HepG2 (cell line): ENCODE results near the gene ZDHHC14. TPM values are rescaled to one million over a fixed set of nuclear protein-coding genes. Genes with fewer than 3 reads are reported as not detected.

Experiments
- ELF1 ChIP-seq: sonication (generic); formaldehyde crosslinking; IDR thresholded peaks from 2 replicates; pipeline ENCODE4 v1.4.0; 2020; ENCODE audit warnings: missing genetic modification reagents
- FOXP1 ChIP-seq, 2 experiments: fragments of 450-650 bp in 1 of 2; IDR thresholded peaks; 2 replicates each; pipeline ENCODE4 v1.6.1; 2017 to 2018; ENCODE audit warnings: antibody characterized with exemption in 1 of 2
- GFI1 ChIP-seq: sonication (generic); formaldehyde crosslinking; IDR thresholded peaks from 2 replicates; pipeline ENCODE4 v1.5.0; 2020; ENCODE audit warnings: missing genetic modification reagents, mild to moderate bottlenecking, borderline replicate concordance
- HES4 ChIP-seq: sonication (generic); formaldehyde crosslinking; IDR thresholded peaks from 2 replicates; pipeline ENCODE4 v1.9.0; 2021; ENCODE audit warnings: mild to moderate bottlenecking, missing genetic modification reagents, borderline replicate concordance
- HOXD1 ChIP-seq: sonication (generic); formaldehyde crosslinking; IDR thresholded peaks from 2 replicates; pipeline ENCODE4 v1.5.0; 2020; ENCODE audit warnings: missing genetic modification reagents
- KAT7 ChIP-seq: IDR thresholded peaks from 2 replicates; pipeline ENCODE4 v1.6.1; 2018; ENCODE audit warnings: borderline replicate concordance, missing compliant biosample characterization
- MXI1 ChIP-seq: IDR thresholded peaks from 3 replicates; pipeline ENCODE4 v1.6.1; 2012; ENCODE audit warnings: low read depth, low read length, inconsistent platforms, borderline replicate concordance
- NR2F2 ChIP-seq: IDR thresholded peaks from 2 replicates; pipeline ENCODE4 v1.6.1; 2012; ENCODE audit warnings: low read depth, inconsistent platforms, borderline replicate concordance
- NR2F6 ChIP-seq, 2 experiments: IDR thresholded peaks; 2 replicates each; pipeline ENCODE4 v1.6.1; 2016; ENCODE audit warnings: antibody characterized with exemption in 1 of 2, mild to moderate bottlenecking in 1 of 2
- PHF21A ChIP-seq: sonication (generic); formaldehyde crosslinking; IDR thresholded peaks from 2 replicates; pipeline ENCODE4 v1.5.0; 2020; ENCODE audit warnings: mild to moderate bottlenecking, missing genetic modification reagents
- PLRG1 ChIP-seq: fragments of 450-650 bp; conservative IDR thresholded peaks from 2 replicates; pipeline ENCODE4 v1.6.1; 2016
- RXRB ChIP-seq: IDR thresholded peaks from 2 replicates; pipeline ENCODE4 v1.6.1; 2016; ENCODE audit warnings: borderline replicate concordance, missing genetic modification reagents, missing compliant biosample characterization
- SCMH1 ChIP-seq: sonication (generic); formaldehyde crosslinking; IDR thresholded peaks from 2 replicates; pipeline ENCODE4 v1.9.0; 2021; ENCODE audit warnings: missing genetic modification reagents, mild to moderate bottlenecking, borderline replicate concordance
- SMARCC2 ChIP-seq: fragments of 450-650 bp; IDR thresholded peaks from 2 replicates; pipeline ENCODE4 v1.6.1; 2017; ENCODE audit warnings: antibody characterized with exemption, mild to moderate bottlenecking
- SP5 ChIP-seq: IDR thresholded peaks from 2 replicates; pipeline ENCODE4 v1.6.1; 2016; ENCODE audit warnings: low read depth, borderline replicate concordance
- ZBTB7A ChIP-seq: sonication (generic); formaldehyde crosslinking; IDR thresholded peaks from 2 replicates; pipeline ENCODE4 v1.8.0; 2022; ENCODE audit warnings: mild to moderate bottlenecking, missing genetic modification reagents
- ZNF101 ChIP-seq: sonication (generic); formaldehyde crosslinking; IDR thresholded peaks from 2 replicates; pipeline ENCODE4 v1.4.0; 2020; ENCODE audit warnings: mild to moderate bottlenecking, low read depth, missing genetic modification reagents, borderline replicate concordance
- ZNF557 ChIP-seq: sonication (generic); formaldehyde crosslinking; IDR thresholded peaks from 2 replicates; pipeline ENCODE4 v1.4.0; 2020; ENCODE audit warnings: missing genetic modification reagents
- ZNF781 ChIP-seq: sonication (generic); formaldehyde crosslinking; IDR thresholded peaks from 2 replicates; pipeline ENCODE4 v1.5.1; 2020; ENCODE audit warnings: borderline replicate concordance, mild to moderate bottlenecking, missing genetic modification reagents; ENCODE audit errors: not compliant biosample characterization
- polyA plus RNA-seq, 8 experiments: library from polyadenylated mRNA; depleted of rRNA in 3 of 8; stranded (reverse) in 7 of 8; unstranded in 1 of 8; fragments of >200 nt; fragmentation: Illumina TruSeq in 4 of 8; extraction: Trizol in 4 of 8; gene quantifications; 2 replicates each; pipeline versions ENCODE4 v1.2.1 to v1.2.3, GENCODE V29; 2011 to 2016; ENCODE audit warnings: low read depth in 4 of 8, missing spikeins in 1 of 8, mixed read lengths in 1 of 8; ENCODE audit not compliant: insufficient read depth in 1 of 8
- total RNA-seq, 5 experiments: library from RNA; depleted of rRNA; stranded (reverse); fragments of >200 nt; fragmentation: Illumina TruSeq; extraction: Trizol; gene quantifications; 2 replicates each; pipeline ENCODE4 v1.2.3, GENCODE V29; 2016; ENCODE audit warnings: low read depth in 1 of 5
- TF ChIP-seq, protein P1 (sequence below): sonication (generic); formaldehyde crosslinking; IDR thresholded peaks from 2 replicates; pipeline ENCODE4 v1.4.0; 2020; ENCODE audit warnings: missing genetic modification reagents
- TF ChIP-seq, protein P2 (sequence below): sonication (generic); formaldehyde crosslinking; IDR thresholded peaks from 2 replicates; pipeline ENCODE4 v1.4.0; 2020; ENCODE audit warnings: missing genetic modification reagents
- TF ChIP-seq, protein P3 (sequence below): sonication (generic); formaldehyde crosslinking; IDR thresholded peaks from 2 replicates; pipeline ENCODE4 v1.4.0; 2020; ENCODE audit warnings: mild to moderate bottlenecking, missing genetic modification reagents

The ZDHHC14 gene
- total and polyA plus RNA-seq, 2 of the 13 experiments (the other 11 are each of a cell fraction or from before 2014, with no cell fraction given): 3.7 to 9.5 TPM

DNA sequence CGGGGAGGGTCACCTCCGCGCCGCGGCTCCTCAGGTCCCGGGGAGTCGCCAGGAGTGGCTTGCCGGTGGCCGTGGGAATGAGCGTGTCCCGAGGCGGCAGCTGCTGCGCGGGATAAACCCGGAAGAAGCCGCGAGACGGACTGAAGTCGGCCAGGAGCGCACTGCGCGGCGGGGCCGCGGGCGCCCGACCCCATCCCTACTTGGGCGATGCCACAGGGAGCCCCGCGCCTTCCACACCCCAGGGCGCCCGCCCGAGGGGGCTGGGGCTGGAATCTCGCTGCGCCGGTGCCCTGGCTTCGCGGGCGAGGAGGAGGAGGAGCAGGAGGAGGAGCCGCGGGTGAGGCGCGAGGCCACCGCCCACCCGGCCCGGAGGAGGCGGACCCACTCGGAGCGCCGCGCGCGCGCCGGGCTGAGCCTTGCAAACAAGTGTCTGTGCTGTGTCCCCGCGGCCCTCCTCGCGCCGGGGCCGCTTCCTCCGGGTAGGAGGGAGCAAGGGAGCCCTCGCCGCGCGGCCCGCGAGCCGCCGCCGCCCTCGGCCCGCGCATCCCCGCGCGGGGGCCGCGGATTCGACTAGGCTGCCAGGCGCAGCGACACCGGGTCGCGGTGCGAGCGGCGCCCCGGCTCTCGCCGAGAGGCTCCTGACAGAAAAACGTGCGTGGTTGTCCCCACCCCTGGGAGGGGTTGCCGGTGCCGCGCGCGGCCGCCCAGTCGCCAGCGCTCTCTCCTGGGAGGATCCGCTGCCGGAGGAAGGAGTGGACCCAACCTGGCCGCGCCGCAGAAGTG lies at the start of gene ZDHHC14 (continued):
- TF ChIP-seq, protein P1, sequence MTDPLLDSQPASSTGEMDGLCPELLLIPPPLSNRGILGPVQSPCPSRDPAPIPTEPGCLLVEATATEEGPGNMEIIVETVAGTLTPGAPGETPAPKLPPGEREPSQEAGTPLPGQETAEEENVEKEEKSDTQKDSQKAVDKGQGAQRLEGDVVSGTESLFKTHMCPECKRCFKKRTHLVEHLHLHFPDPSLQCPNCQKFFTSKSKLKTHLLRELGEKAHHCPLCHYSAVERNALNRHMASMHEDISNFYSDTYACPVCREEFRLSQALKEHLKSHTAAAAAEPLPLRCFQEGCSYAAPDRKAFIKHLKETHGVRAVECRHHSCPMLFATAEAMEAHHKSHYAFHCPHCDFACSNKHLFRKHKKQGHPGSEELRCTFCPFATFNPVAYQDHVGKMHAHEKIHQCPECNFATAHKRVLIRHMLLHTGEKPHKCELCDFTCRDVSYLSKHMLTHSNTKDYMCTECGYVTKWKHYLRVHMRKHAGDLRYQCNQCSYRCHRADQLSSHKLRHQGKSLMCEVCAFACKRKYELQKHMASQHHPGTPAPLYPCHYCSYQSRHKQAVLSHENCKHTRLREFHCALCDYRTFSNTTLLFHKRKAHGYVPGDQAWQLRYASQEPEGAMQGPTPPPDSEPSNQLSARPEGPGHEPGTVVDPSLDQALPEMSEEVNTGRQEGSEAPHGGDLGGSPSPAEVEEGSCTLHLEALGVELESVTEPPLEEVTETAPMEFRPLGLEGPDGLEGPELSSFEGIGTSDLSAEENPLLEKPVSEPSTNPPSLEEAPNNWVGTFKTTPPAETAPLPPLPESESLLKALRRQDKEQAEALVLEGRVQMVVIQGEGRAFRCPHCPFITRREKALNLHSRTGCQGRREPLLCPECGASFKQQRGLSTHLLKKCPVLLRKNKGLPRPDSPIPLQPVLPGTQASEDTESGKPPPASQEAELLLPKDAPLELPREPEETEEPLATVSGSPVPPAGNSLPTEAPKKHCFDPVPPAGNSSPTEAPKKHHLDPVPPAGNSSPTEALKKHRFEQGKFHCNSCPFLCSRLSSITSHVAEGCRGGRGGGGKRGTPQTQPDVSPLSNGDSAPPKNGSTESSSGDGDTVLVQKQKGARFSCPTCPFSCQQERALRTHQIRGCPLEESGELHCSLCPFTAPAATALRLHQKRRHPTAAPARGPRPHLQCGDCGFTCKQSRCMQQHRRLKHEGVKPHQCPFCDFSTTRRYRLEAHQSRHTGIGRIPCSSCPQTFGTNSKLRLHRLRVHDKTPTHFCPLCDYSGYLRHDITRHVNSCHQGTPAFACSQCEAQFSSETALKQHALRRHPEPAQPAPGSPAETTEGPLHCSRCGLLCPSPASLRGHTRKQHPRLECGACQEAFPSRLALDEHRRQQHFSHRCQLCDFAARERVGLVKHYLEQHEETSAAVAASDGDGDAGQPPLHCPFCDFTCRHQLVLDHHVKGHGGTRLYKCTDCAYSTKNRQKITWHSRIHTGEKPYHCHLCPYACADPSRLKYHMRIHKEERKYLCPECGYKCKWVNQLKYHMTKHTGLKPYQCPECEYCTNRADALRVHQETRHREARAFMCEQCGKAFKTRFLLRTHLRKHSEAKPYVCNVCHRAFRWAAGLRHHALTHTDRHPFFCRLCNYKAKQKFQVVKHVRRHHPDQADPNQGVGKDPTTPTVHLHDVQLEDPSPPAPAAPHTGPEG: peak; percentile 86; the same call in 1 of the 2 replicates
- peak; percentile 65; the same call in 1 of the 2 replicates for TF ChIP-seq GFI1 (CRISPR knock-in tag)
- no peak for TF ChIP-seq HOXD1
- TF ChIP-seq PLRG1: no peak
- peak; percentile 76 for TF ChIP-seq ELF1 (CRISPR knock-in tag)
- no peak for TF ChIP-seq NR2F6 (IDR thresholded peaks at IDR 0.05)
- TF ChIP-seq NR2F6 (CRISPR knock-in tag; IDR thresholded peaks at IDR 0.05): 0 out of 2 replicates have a peak, but pooled peaks have one; percentile 10
- no peak for TF ChIP-seq ZNF781 (CRISPR knock-in tag)
- no peak for TF ChIP-seq FOXP1 (IDR thresholded peaks at IDR 0.05)
- no peak for TF ChIP-seq FOXP1 (CRISPR knock-in tag; IDR thresholded peaks at IDR 0.05)
- no peak for TF ChIP-seq ZNF101
- 0 out of 2 replicates have a peak, but pooled peaks have one; percentile 33 for TF ChIP-seq ZNF557 (CRISPR knock-in tag)
- TF ChIP-seq RXRB (CRISPR knock-in tag): peak; percentile 7; the same call in 1 of the 2 replicates
- TF ChIP-seq, protein P2, sequence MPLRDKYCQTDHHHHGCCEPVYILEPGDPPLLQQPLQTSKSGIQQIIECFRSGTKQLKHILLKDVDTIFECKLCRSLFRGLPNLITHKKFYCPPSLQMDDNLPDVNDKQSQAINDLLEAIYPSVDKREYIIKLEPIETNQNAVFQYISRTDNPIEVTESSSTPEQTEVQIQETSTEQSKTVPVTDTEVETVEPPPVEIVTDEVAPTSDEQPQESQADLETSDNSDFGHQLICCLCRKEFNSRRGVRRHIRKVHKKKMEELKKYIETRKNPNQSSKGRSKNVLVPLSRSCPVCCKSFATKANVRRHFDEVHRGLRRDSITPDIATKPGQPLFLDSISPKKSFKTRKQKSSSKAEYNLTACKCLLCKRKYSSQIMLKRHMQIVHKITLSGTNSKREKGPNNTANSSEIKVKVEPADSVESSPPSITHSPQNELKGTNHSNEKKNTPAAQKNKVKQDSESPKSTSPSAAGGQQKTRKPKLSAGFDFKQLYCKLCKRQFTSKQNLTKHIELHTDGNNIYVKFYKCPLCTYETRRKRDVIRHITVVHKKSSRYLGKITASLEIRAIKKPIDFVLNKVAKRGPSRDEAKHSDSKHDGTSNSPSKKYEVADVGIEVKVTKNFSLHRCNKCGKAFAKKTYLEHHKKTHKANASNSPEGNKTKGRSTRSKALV (CRISPR knock-in tag): no peak
- no peak for TF ChIP-seq SMARCC2
- TF ChIP-seq, protein P3, sequence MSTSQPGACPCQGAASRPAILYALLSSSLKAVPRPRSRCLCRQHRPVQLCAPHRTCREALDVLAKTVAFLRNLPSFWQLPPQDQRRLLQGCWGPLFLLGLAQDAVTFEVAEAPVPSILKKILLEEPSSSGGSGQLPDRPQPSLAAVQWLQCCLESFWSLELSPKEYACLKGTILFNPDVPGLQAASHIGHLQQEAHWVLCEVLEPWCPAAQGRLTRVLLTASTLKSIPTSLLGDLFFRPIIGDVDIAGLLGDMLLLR (CRISPR knock-in tag): peak; percentile 60; the same call in 1 of the 2 replicates
- no peak for TF ChIP-seq NR2F2
- TF ChIP-seq KAT7 (CRISPR knock-in tag): peak; percentile 86; the same call in 1 of the 2 replicates
- TF ChIP-seq ZBTB7A (CRISPR knock-in tag): no peak
- no peak for TF ChIP-seq PHF21A (CRISPR knock-in tag)
- TF ChIP-seq HES4 (CRISPR knock-in tag): no peak; the same call in 1 of the 2 replicates
- TF ChIP-seq SCMH1: no peak
- TF ChIP-seq SP5: peak; percentile 83
- peak; percentile 41; the same call in 1 of the 3 replicates for TF ChIP-seq MXI1
